Cerebellar nuclear complex (tissue), 1 donor: Measurements from ENCODE around the gene DHRS4L2.
"Not testable (repeated sequence)": the region's sequence is repeated elsewhere in the genome, so short reads cannot be mapped to it uniquely, and the experiment has no call there.

Source experiments
- DNase-seq, 2 experiments: peaks; one replicate each; lab custom pipeline; 2025; lab: John Stamatoyannopoulos, UW

Gene DHRS4L2

DNA sequence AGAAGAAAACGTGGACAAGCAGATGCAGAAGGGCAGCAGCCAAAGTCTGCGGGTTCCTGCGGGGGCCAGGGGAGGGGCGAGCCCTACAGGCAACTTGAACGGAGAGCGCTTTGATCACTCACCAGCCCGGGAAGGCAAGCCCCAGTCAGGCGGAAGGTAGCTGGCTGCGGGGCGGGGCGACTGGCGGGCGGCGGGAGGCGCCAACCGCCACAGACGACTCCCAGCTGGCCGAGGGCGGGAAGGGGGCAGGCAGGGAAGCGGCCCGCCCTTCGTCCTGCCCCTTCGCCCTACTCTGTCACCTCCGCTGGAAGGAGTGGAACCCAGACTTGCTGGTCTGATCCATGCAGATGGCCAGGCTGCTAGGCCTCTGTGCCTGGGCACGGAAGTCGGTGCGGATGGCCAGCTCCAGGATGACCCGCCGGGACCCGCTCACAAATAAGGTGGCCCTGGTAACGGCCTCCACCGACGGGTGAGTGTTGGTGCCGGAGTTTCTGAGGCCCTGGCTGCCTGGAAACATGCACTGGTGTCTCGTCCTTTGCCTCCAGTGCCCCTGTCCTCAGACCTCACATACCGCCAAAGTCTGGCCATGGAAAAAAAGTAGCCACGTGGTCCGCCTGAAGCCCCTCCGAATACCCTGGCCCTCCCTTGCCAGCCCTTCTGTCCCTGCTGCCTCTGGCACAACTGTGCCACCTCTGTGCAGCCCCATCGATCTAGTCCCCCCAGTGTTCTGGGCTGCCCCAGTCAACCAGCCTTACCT, at the start of gene DHRS4L2:
Gene DHRS4L2, plus strand, starts transcription at position 323 of the 757 bp plus-strand sequence. Its CDS starts 19 bp downstream, at position 342.
- DNase-seq = not testable (repeated sequence)

DNA sequence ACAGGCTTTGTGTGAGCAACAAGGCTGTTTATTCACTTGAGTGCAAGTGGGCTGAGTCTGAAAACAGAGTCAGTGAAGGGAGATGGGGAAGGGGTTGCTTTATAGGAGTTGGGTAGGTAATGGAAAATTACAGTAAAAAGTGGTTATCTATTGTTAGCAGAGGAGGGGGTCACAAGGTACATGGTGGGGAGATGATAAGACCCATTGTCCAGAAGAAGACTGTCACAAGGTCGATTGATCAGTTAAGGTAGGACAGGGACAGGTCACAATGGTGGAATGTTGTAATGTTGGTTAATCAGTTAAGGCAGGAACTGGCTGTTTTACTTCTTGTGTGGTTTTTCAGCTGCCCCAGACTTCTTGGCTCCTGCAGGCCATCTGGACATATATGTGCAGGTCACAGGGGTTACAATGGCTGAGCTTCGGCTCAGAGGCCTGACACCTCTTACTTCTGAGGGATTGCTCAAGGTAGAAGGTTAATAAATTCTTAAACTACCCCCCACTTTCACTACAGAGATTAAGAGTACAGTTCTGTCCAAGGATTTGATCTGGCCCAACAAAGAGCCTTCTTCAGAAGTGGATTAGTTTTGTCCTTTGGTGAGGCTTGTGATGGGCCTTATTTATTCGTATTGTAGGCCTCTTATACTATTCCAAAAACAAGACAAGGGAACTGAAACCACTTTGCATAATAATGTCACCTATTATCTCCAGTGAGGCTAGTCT, 49.0 kb upstream of the DHRS4L2 start:
- no peak for DNase-seq

DNA sequence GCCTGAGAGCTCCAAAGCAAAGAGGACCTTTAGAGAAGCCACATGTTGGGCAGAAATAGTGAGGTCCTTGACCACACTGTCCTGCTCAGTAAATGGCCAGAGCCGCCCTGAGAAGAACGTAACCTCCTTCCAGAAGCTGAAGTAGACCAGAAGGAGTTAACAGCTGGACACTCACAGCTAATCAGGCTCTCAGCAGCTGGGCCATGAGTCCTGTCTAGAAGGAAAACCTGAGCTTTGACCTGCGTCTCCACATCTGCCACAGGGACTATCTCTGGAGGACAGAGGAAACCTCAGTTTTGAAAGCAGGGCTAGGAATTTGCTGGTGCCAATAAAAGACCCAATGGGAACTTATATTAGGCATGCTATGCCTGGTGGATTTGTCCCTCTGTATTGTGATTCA, 47.5 kb upstream of the DHRS4L2 start:
- DNase-seq = no peak

DNA sequence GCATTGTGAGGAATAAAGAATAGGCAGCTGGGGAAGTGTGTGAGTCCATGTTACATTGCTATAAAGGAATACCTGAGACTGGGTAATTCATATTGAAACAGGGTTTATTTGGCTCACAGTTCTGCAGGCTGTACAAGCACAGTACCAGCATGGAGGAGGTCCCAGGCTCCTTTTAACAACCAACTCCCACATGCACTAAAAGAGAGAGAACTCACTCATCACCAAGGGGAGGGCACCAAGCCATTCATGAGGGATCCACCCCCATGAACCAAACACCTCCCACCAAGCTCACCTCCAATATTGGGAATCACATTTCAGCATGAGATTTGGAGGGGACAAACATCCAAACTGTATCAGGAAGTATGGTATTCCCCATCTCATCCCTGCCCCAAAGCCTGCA, 47.1 kb upstream of the DHRS4L2 start:
- DNase-seq = no peak

DNA sequence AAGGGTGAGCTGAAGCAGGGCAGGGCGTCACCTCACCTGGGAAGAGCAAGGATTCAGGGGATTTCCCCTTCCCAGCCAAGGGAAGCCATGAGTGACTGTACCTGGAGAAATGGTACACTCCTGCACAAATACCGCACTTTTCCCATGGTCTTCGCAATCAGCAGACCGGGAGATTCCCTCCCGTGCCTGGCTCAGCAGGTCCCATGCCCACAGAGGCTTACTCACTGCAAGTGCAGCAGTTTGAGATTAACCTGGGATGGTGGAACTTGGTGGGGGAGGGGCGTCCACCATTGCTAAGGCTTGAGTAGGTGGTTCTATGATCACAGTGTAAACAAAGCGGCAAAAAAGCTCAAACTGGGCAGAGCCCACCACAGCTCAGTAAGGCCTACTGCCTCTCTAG, 46.1 kb upstream of the DHRS4L2 start:
- DNase-seq = no peak

DNA sequence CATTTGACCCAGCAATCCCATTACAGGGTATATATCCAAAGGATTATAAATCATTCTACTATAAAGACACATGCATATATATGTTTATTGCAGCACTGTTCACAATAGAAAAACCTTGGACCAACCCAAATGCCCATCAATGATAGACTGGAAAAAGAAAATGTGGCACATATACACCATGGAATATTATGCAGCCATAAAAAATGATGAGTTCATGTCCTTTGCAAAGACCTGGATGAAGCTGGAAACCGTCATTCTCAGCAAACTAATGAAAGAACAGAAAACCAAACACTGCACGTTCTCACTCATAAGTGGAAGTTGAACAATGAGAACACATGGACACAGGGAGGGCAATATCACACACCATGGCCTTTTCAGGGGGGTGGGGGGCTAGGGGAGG, 39.7 kb upstream of the DHRS4L2 start:
- DNase-seq = not testable (repeated sequence)

DNA sequence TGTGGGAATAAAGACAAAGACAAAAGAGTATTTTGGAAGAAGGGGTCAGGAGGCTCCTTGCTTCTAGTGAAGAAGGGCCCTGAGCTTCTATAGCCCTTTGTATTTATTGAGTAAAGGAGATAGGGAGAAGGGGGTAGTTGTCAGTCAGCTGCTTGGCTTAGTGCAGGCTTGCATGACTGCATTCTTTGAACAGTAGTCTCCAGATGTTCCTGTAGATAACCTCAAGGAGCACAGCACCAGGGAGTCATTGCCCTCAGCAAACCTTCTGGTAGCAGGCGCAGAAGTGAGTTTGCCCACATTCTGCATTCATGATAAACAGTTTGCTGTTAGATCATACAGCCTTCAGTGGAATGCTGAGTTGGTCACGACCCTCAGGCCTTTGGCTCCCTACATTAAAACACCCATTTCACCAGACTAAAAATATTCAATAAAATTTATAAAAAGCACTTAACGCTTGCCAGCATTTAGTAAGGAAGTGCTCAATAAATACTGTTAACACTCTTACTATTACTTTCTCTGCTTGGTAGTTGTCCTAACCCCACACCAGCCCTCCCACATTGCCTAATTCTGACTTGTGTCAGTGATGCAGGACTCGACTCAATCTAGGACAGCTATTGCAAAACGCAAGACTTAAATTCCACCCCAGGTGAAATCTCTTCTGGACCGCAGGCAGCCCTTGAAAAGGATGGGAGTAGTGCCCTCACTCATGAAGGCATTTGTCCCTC, 38.2 kb upstream of the DHRS4L2 start:
- DNase-seq = no peak

DNA sequence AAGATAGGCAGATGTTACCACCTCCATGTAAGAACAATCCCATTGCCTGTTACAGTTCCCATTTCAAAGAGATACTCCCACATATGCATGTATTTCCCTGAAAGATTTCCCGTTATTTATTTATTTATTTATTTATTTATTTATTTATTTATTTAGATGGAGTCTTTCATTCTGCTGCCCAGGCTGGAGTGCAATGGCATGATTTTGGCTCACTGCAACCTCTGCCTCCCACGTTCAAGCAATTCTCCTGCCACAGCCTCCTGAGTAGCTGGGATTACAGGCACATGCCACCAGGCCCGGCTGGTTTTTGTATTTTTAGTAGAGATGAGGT, 37.6 kb upstream of the DHRS4L2 start:
- DNase-seq = not testable (repeated sequence)

DNA sequence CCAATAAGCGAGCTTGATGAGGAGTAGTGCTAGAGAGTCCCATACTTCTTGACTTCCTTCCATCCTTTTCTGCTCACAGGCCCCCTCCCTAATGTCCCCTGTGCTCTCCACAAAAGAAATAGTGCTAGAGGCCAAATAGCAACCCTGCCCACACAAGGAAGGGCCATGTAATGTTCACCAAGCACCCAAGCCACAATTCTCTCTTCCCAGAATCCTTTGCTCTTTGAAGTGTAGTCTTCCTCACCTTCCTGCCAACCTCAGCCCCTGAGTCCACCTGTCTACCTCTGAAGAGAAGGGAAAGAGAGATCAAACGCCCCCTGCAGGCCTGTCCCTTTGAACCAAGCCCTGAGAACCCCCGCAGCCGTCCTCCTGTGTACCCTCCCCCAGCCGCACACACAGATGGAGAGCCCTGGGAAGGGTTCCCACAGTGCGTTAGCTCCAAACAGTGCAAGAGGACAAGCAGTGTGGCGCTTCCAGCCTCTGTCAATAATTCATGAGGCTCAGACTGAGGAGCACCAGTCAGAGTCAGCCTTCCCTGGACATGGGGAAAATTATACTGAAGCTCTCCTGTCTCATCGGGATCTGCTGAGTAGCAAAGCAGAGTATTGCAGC, 37.0 kb upstream of the DHRS4L2 start:
- DNase-seq = no peak

DNA sequence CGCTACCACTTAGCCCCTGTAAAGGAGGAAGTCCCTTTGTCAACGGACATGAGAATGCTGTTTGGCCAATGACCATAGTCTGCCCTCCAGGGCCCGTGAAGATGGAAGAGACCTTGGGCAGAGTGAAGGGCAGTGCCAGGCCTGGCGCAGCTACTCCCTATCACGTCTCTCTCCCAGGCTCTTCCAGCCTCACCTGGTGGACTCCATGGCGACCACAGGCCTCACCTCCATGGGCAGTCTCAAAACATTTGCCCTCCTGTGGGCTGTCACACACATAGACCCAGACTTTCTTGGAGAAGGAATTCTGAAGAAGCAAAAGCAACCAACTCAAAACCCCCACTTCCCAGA, 35.6 kb upstream of the DHRS4L2 start:
- not testable (repeated sequence) for DNase-seq

DNA sequence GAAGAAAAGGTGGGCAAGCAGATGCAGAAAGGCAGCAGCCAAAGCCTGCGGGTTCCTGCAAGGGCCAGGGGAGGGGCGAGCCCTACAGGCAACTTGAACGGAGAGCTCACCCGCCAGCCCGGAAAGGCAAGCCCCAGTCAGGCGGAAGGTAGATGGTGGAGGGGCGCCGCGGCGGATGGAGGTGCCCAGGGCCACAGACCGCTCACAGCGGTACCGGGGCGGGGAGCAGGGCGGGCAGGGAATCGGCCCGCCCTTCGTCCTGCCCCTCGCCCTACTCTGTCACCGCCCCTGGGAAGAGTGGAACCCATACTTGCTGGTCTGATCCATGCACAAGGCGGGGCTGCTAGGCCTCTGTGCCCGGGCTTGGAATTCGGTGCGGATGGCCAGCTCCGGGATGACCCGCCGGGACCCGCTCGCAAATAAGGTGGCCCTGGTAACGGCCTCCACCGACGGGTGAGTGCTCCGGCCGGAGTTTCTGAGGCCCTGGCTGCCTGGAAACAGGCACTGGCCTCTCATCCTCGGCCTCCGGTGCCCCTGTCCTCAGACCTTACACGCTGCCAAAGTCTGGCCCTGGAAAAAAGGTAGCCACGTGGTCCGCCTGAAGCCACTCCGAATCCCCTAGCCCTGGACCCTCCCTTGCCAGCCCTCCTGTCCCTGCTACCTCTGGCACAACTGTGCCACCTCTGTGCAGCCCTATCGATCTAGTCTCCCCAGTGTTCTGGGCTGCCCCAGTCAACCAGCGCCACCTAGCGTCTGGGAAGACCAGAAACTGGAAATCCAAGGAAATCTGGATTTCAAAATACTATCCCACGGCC, 35.1 kb upstream of the DHRS4L2 start, which contains the start of gene DHRS4:
Gene DHRS4, plus strand, starts transcription at position 307 of the 815 bp plus-strand sequence. Its CDS starts 19 bp downstream, at position 326.
- DNase-seq = no peak

DNA sequence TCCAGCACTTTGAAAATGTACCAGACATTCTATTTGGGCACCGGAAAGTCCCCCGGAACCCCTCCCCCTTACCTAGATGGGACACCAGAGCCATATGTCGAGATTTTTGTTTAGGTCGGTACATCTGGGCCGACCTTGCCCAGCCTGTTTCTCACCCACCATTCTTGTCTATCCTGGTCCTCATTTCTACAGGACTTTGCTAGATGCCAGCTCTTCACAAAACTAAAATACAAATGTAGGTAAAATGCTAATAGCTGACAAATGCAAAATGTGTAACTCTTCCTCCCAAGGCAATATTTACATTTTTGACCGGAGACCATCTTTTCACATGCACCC, 34.5 kb upstream of the DHRS4L2 start:
- not testable (repeated sequence) for DNase-seq

DNA sequence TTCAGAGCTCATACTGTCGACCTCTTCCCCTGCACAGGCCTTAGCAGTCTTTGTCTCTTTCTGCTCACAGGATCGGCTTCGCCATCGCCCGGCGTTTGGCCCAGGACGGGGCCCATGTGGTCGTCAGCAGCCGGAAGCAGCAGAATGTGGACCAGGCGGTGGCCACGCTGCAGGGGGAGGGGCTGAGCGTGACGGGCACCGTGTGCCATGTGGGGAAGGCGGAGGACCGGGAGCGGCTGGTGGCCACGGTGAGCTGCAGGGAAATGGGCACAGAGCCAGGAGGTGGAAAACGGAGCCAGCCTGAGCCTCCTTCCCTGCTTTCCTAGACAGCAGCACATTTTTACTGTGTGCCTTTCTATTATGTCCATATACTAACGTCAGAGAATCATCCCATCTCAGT, 33.8 kb upstream of the DHRS4L2 start:
- DNase-seq = not testable (repeated sequence)

DNA sequence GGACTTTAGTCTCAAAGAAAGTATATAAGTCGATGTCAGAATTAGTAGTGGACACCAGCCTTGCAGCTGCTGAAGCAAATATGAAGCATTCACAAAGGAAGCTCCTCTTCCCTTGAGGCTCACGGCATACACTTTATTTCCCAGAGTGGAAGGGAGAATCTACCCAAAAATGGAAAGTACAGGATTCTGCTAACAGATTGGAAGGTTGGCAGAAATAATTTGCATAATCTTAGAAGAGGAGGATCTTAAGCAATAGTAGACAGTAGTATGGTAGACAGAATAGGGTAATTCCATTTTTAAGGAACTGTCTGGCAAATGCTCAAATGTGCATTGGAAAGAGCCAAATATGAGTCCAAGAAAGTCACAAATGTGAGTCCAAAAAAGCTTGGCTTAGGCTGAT, 32.9 kb upstream of the DHRS4L2 start:
- not testable (repeated sequence) for DNase-seq

DNA sequence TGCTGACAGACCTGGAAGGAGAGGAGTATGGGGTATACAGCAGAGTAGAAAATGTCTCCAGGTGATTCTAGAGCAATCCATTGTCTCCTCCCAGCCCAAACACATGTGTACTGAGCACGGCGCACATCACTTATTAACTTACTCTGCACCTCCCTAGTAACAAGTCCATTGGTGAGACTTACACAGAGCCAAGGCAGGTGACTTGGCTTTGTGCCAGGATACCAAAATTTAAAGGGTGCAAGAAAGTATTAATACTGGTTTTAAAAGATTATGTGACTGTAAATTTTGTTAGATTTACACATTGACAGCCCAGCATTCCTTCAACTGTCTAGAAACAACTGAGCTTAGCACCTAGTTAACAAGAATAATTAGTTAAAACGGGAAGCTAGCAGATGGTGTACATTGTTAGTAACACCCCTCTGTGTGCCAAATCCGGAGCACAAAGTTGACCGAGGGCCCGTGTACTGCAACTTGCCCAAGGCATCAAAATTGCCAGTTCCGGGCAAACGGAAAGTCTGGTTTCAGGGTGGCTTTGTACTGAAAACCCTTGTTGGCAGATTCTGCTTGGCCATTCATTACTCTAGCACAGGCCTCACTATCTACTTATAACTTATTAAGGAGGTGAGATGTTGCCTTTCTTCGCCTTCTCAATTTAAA, 30.7 kb upstream of the DHRS4L2 start:
- not testable (repeated sequence) for DNase-seq

DNA sequence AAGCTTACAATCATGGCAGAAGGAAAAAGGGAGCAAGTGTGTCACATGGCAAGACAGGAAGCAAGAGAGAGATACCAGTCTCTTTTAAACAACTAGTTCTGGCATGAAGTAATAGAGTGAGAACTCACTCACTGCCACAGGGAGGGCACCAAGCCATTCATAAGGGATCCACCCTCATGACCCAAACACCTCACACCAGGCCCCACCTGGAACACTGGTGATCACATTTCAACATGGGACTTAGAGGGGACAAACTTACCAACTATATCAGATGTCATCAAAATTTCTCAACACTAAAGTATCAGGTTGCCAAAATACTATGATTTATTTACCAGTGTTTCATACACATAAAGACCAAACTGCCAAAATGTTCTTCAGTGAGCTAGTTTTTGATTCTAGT, 27.8 kb upstream of the DHRS4L2 start:
- not testable (repeated sequence) for DNase-seq

DNA sequence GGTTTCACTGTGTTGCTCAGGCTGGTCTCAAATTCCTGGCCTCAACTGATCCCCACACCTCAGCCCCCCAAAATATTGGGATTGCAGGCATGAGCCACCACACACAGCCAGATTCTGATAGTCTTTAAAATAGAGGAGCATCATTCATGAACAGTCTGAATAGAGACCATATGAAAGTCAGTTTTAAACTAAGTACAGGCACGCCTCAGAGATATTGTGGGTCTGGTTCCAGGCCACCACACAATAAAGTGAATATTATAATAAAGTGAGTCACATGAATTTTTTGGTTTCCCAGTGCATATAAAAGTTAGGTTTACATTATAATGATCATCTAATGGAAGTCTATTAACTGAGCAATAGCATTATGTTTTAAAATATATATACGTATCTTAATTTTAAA, 27.0 kb upstream of the DHRS4L2 start:
- not testable (repeated sequence) for DNase-seq

DNA sequence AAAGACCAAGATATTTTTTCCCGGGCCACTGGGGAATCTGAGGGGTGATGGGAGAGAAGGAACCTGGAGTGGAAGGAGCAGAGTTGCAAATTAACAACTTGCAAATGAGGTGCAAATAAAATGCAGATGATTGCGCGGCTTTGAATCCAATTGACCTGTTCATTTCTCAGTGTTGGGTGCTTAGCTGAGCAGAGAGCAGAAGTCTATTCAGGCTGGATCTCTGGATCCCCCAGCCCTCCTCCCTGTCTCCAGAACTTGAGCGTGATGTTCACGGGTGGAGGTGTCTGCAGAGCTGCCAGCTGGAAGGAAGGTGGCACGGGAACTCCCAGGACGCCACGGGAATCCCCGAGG, 19.6 kb upstream of the DHRS4L2 start:
- not testable (repeated sequence) for DNase-seq

DNA sequence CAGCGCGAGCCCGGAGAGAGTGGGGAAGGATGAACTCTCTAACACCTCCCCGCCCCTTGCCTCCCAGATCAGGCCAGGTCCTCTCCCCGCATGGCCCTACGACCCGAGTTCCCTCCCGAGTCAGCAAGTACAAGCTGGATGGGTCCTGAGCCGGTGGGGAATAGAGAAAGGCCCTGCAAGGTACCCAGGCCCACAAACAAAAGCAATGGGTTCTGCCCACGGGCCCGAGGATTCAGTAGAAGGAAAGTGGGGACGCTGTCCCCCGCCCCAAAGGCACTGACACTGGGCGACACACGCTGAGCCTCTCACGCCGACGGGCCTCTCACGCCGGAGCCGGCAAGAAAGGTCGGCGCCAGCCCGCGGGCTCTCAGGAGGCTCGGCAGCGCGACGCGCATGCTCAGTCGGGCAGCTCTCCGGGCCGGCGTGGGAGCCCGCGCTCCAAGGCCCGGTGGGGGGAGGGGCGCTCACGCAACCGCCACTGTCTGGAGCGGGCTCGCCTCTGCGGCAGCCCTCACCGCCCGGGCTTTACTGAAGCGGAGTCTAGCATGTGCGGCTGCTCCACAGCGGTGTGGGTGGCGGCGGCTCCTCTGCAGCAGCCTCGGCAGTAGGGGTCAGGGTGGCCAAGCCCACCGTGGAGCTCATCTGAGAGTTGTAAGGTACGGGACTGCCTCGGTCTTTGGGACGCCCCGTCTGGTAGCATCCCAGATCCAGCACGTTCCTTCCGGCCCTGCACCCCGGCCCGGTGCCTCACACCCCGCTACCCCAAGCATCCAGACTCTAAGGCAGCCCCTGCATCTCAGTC, 19.0 kb upstream of the DHRS4L2 start:
- not testable (repeated sequence) for DNase-seq

DNA sequence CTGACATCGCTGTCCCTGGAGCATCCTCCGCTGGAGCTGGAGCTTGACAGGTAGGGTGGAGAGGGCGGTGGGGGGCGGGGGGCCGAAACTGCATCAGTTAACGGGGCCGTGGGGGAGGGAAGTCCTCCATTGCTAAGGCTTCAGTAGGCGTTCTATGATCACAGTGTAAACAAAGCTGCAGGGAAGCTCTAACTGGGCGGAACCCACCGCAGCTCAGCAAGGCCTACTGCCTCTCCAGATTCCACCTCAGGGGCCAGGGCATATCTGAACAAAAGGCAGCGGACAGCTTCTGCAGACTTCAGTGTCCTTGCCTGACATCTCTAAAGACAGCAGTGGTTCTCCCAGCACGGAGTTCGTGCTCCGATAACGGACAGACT, 18.5 kb upstream of the DHRS4L2 start:
- DNase-seq = not testable (repeated sequence)
